Suppressor macrophage treated with lipopolysaccharide for 4 hours (primary cell): Measurements from ENCODE around the gene KANSL3.
"Not testable (repeated sequence)": the region's sequence is repeated elsewhere in the genome, so short reads cannot be mapped to it uniquely, and the experiment has no call there.

ENCODE experiments used
- DNase-seq: peaks from one replicate; pipeline ENCODE4 v3.0.0-alpha.2; 2020

Gene KANSL3

GRCh38 chr2:96602330-96602823 lies 35.7 kb downstream of the KANSL3 start:
- DNase-seq = no peak

GRCh38 chr2:96601382-96602292 lies 36.5 kb downstream of the KANSL3 start:
- DNase-seq = no peak

GRCh38 chr2:96599941-96600340 lies 38.2 kb downstream of the KANSL3 start:
- no peak for DNase-seq

GRCh38 chr2:96596596-96596995 lies 41.5 kb downstream of the KANSL3 start:
- no peak for DNase-seq

GRCh38 chr2:96594691-96595152 lies 43.4 kb downstream of the KANSL3 start:
- no peak for DNase-seq

GRCh38 chr2:96594282-96594681 lies 43.8 kb downstream of the KANSL3 start:
- DNase-seq = no peak

- DNase-seq = no peak
Observed at GRCh38 chr2:96591494-96591893, 46.6 kb downstream of the KANSL3 start.

GRCh38 chr2:96591054-96591453 lies 47.1 kb downstream of the KANSL3 start:
- DNase-seq = no peak

GRCh38 chr2:96587843-96588242 lies 50.3 kb downstream of the KANSL3 start:
- peak; percentile 16 for DNase-seq

GRCh38 chr2:96584017-96584416 lies 54.1 kb downstream of the KANSL3 start:
- no peak for DNase-seq

GRCh38 chr2:96580771-96581170 lies 57.3 kb downstream of the KANSL3 start:
- DNase-seq = no peak

GRCh38 chr2:96579422-96579821 lies 58.7 kb downstream of the KANSL3 start:
- DNase-seq = no peak

- DNase-seq = no peak
Observed at GRCh38 chr2:96578731-96579130, 59.4 kb downstream of the KANSL3 start.

GRCh38 chr2:96577501-96577900 lies 60.6 kb downstream of the KANSL3 start:
- DNase-seq = no peak

- DNase-seq = no peak
Observed at GRCh38 chr2:96575785-96576456, 62.2 kb downstream of the KANSL3 start.

- no peak for DNase-seq
Observed at GRCh38 chr2:96574364-96574763, 63.7 kb downstream of the KANSL3 start.

- no peak for DNase-seq
Observed at GRCh38 chr2:96568094-96568493, 70.0 kb downstream of the KANSL3 start.

- no peak for DNase-seq
Observed at GRCh38 chr2:96565111-96565510, 73.0 kb downstream of the KANSL3 start.

- DNase-seq = no peak
Observed at GRCh38 chr2:96564563-96564962, 73.5 kb downstream of the KANSL3 start.

- DNase-seq = no peak
Observed at GRCh38 chr2:96564026-96564425, 74.1 kb downstream of the KANSL3 start.

- DNase-seq = no peak
Observed at GRCh38 chr2:96558485-96558884, 79.6 kb downstream of the KANSL3 start.

- no peak for DNase-seq
Observed at GRCh38 chr2:96558061-96558460, 80.1 kb downstream of the KANSL3 start.

GRCh38 chr2:96557421-96557820 lies 80.7 kb downstream of the KANSL3 start:
- not testable (repeated sequence) for DNase-seq
